GM20431 (cell line): ENCODE results near the gene ROPN1B.

ENCODE experiments used
- in situ Hi-C: fragments of 300-500 bp; cut with MseI, MboI; formaldehyde crosslinking; loops from one replicate; pipeline ENCODE4 v1.15.0; 2020; ENCODE audit warnings: low sequenced_read_pairs; ENCODE audit not compliant: unreplicated experiment

The ROPN1B gene

GRCh38 chr3:126026277-126026751 lies 57.3 kb downstream of the ROPN1B start:
- in situ Hi-C loops = no loop called here

- in situ Hi-C loops = no loop called here
Measured at GRCh38 chr3:126026761-126027160, 57.8 kb downstream of the ROPN1B start.

GRCh38 chr3:126028096-126028495 lies 59.1 kb downstream of the ROPN1B start:
- in situ Hi-C loops = no loop called here

- in situ Hi-C loops = no loop called here
Measured at GRCh38 chr3:126029241-126029640, 60.3 kb downstream of the ROPN1B start.

GRCh38 chr3:126030455-126030854 lies 61.5 kb downstream of the ROPN1B start:
- in situ Hi-C loops = no loop called here

- in situ Hi-C loops = no loop called here
Measured at GRCh38 chr3:126031981-126032471, 63.0 kb downstream of the ROPN1B start.
